HUDEP-2 (cell line): ENCODE data around the gene TAF4.

ENCODE experiments used
- DNase-seq, 76 experiments: peaks; one replicate each; lab custom pipeline; 2025; ENCODE audit not compliant: unreplicated experiment in 76 of 76; lab: John Stamatoyannopoulos, UW

Gene TAF4

DNA sequence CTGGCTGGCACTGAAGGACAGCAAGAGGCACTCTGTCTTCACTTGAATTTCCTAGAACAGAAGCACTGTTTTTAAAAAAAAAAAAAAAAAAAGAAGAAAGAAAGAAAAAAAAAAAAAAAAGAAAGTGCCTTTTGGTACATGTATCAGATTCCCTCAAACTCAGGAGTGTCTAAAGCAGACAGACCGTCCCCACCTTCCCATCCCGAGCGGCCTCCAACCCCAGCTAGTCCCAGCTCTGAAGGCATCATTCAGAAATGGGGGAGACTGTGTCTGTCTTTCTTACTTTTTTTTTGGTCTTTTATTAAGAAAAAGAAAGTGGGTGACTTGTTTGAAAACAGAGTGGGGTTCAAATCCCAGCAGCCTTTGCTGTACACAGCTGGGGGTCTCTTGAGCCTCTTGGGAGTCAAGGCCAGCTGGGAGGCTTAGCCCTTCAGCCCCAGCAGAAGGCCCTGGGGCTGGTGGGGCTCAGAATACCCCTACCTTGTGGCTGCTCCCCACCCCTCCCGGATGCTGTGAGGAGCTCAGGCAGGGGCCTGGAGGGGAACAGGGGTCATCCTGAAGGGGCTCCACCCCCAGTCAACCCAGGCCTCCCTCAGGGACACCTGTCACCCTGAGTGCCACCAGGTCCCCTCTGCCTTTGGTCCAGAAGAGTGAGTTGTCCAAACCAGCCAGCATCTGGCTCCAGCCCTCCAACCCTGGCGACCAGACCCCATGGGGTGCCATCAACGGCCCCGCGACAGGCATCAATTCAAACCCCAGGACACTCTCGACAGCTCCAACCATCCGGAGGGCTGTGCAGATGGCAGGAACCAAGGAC, 128.3 kb downstream of the TAF4 start:
- DNase-seq, result no peak

- DNase-seq, result no peak
These were observed 129.0 kb downstream of the TAF4 start for GRCh38 chr20:61936701-61937131.

DNA sequence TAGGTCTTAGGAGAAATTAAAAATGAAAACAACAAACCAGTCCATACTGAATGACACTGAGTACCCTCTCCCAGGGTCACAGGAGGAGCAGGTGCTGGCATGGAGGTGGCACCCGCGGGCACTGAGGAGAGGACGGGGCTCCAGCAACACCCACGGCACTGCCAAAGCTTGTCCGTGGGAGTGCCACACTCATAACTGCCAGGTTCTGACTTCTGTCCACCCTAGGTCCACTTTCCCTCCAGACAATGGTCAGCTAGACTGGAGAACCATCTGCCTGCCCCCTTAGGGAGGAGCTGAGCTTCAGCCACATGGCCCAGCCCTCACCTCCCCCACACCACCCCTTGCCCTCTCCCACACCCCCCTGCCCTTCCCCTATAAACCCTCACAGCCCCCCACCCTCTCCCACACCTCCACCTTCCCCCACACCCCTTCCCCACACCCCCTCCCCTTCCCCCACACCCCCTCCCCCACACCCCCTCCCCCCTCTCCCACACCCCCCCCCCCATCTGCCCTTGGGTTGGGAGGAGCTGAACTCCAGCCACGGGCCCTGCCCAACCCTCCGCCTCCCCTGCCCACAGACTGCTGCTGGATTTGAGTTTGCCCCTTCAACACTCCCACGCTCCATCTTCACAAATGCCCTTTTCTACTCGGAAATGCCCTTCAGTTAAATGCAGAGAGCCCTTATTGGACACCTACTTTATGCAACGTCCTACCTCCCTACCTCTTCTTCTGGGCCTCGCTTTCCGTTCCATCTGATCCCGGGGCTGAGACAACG, 129.6 kb downstream of the TAF4 start:
- peak in 1 of 76 experiments; percentile 21 for DNase-seq

DNA sequence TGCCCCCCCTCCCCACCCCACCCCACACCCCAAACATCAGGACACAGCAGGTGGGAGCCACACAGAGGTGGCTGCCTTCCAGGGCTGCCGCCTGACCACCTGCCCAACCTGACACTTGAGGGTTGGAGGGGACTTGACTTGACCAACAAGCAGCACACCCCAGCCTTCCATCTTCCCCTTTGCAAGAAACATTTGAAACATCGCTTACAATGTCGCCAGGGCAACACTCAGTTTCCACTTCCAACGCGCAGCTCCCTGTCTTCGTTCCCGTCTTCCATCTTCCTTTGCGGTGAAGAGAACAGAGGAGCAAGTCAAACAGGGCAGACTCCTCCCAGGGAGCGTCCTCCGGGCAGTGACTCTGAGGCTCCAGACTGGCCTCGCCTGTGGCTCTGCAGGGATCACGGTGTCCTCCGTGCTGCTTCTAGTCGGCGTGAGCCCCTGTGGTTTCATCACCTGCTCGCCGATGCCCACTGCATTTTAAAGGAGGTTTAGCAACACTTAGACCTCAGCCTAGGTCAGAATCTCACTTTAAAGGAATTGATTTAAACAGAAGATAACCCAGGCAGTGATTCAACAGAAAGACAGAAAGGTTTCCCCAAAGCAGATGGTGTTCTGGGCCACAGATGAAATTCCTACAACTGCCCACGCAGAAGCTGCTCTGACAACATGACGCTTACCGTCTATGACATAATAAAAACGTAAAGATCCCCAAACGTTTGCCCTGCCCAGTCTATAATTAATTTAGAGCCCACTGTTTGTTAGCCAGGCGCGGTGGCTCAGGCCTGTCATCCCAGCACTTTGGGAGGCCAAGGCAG, 130.8 kb downstream of the TAF4 start:
- DNase-seq, result no peak

DNA sequence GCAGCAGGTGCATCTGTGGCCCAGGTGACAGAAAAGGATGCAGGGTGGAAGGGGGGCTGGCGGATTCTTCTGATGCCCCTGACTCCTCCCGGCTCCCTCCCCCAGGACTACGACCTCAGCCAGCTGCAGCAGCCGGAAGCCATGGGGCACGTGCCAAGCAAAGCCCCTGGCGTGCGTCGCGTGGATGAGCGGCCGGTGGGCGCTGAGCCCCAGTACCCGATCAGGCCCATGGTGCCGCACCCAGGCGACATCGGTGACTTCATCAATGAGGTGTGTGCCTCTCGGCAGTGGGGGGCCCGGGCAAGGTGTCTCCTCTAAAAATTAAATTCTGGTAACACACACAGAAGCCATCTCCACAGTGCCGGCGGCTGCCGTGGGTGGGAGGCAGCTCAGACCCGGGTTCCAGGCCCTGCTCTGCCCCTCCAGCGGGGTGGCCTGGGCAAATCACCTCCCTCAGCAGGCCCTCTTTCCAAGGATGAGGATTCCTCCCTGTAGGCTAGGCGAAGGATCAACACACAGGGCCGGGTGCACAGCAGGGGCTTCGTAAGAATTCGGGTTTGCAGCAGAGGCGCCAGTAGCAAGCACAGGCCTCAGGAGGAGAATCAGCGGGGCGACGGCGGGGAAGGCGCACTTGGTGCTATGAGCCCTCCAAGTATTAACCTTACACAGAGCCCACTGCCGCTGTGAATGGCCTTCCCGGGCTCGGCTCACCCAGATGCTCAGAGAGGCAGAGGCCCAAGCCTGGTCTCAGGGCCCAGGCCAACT, 131.5 kb downstream of the TAF4 start:
- no peak for DNase-seq

GRCh38 chr20:61933481-61933950, 132.2 kb downstream of the TAF4 start:
- DNase-seq, result no peak

GRCh38 chr20:61932711-61933480, 132.8 kb downstream of the TAF4 start:
- no peak for DNase-seq

DNA sequence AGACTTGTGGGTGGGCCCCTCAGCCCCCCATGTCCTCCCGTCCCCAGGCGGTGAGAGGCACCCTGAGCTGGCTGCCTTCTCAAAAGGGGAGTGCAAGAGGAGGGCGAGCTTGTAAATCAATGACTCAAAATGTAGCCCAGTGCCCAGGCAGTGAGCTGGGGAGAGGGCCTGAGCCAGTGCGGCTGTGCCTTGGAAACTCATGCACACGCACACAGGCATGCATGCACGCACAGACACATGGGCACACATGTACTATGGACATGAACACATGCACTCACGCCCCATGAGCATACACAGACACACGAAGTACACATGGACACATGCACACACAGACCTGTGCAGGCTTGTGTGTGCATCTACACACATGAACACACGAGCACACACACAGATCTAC, 133.5 kb downstream of the TAF4 start:
- DNase-seq, result no peak

GRCh38 chr20:61931476-61932198, 134.0 kb downstream of the TAF4 start:
- DNase-seq, result no peak

DNA sequence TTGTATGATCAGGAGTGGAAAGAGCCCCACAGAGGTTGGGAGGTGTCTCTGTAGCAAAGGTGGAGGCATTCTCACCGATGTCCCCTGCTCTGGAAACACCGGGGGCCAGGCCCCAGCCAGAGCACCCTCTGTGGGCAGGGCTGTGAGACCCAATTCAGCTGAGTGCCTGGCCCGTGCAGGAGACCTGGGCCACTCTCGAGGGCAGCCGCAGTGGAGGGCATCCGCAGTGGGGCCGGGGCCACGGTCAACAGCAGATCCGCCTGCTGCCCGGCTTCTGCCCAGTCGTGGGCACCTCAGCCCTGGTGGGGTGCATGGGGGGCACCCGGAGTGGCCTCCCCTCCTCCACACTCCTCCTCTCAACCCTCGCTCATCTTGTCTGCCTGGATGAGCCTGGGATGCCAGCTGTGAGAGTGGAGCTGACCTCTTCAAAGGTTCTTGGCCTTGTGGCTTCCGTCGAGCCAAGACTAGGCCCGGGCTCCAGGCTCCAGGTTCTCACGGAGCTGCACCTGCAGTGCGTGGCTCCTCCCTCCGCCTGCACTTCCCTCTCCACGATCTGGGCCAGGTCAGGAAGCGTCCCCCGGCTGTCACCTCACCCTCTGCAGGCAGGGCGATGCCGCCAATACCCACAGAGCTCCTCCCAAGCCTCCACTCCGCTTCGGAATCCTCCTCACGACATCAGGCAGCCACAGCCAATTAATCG, 134.8 kb downstream of the TAF4 start:
- no peak for DNase-seq

DNA sequence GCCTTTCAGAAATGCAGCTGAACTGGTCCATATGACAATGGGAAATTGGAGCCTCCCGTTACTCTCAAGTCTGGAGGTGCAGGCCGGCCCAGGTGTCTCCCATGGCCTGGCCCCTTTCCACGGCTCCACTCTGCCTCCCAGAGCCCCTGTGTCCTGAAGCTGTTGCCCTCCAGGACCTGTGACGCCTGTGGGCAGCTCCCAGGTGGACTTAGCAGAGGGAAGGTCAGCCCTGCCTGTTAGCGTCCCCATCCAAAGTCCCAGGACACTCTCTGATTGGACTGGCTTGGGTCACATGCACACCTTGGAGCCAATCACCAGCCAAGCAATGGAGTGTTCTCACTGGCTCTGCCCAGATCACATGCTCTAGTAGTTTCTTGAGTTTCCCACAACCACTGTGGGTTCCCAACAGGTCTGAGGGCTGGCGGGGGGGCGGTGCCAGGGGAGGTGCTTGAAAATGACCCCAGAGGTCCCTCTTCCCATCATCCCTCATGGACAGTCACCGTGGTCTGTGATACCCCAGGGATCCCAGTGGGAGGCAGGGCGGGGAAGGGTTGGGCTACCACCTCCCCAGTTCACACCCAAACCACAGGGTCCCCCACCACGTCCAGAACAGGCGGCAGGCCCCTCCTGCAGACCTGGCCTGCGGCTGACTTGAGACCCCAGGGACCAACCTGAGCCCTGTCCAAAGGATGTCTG, 135.6 kb downstream of the TAF4 start:
- no peak for DNase-seq

DNA sequence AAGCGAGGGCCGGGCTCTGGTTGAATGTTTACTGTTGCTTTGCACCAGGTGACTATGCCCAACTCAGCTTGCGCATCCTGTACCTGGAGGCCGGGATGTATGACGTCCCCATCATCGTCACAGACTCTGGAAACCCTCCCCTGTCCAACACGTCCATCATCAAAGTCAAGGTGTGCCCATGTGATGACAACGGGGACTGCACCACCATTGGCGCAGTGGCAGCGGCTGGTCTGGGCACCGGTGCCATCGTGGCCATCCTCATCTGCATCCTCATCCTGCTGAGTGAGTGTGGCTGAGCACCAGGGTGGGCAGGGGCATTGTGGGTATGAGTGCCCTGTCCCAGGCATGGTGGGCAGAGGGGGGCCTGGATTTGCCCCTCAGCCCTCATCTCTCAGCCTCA, 136.1 kb downstream of the TAF4 start:
- no peak for DNase-seq

- DNase-seq, result no peak
These were observed 137.7 kb downstream of the TAF4 start for GRCh38 chr20:61927826-61928541.

DNA sequence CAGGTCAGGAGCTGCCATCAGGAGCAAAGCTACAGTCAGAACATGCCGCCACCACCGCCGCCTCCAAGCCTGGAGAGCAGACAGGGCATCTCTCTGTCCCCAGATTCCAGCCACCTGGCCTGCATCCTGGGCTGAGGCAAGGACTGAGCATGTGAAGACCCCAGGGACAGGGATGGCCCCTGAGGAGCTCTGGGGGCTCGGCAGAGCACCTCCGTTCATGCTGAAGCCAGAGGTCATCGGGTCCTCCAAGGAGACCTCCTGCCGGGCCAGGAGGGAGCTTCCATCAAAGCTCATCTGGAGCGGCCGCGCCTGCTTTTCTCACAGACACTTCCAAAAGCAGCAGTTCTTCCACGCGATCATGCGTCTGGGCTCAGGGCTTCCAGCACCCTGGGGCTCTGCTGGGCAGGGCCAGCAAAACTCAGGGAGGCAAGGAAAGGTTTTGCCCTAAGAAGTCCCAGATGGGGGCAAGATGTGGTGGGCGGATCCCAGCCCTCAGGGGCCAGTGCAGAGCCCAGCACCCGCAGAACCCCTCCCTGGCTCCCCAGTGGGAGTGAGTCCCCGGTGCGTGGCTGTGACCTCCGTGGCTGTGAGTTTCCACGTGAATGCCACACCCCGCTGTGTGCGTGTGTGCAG, 138.4 kb downstream of the TAF4 start:
- no peak for DNase-seq

DNA sequence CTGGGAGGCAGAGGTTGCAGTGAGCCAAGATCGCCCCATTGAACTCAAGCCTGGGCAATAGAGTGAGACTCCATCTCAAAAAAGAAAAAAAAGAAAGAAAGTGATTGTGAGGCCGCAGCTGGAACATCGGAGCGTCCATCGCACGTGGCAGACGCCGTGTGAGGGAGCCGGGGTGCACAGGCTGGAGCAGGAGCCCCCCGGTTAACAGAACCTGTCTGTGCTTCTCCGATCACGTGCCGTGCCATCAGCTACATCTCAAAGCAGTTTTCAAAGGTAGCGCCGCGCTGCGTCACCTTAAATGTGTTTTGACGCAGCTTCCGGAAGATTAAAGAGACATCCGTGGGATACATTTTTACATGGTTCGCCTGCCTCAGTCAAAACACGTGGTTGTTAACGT, 138.9 kb downstream of the TAF4 start:
- DNase-seq, result no peak

GRCh38 chr20:61926253-61926613, 139.4 kb downstream of the TAF4 start:
- no peak for DNase-seq
